ENCODE data around the gene BTNL3. TPM values are rescaled to one million over a fixed set of nuclear protein-coding genes. Genes with fewer than 3 reads are reported as not detected.
A peak's percentile ranks its signal among the peaks of the same experiment; 100 is the strongest.
"Not testable (repeated sequence)": the region's sequence is repeated elsewhere in the genome, so short reads cannot be mapped to it uniquely, and the experiment has no call there.

Gene BTNL3
- polyA plus RNA-seq, 1 donor = 158 TPM

DNA sequence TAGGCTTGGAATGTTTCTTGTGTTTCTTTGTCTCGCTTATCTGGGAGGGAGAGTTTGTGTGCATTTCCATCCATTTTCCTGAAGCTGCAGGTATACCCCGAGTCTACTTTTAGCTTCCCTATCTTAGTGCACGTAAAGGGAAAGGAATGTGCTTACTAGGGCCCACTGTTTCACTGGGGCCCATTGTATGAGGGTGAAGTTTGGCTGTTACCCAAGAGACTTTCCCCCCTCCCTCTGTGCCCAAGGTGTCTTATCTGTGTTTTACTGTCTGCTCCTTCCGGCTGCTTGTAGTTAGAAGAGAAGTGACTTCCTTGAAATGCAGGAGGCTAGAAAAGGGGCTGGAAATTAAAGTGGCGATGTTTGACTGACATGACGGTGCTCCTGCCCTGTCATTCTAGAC lies 12.1 kb upstream of the BTNL3 start:
- no peaks in the 10 kb centered on the region for H3K9me3 ChIP-seq (ENCODE audit: control insufficient read depth, low read depth, low read length)
- H3K27me3 ChIP-seq (ENCODE audit: control insufficient read depth, insufficient read depth, low read length) = no peaks in the 10 kb centered on the region
- H3K27ac ChIP-seq (ENCODE audit: low read length) = peak overlapping the region; percentile 69
- H3K4me1 ChIP-seq (ENCODE audit: control insufficient read depth, insufficient read depth, low read length) = peaks cover 11% of the 10 kb centered on the region
- H3K36me3 ChIP-seq (ENCODE audit: control insufficient read depth, insufficient read depth, low read length) = no peaks in the 10 kb centered on the region
- no peak overlapping the region for H3K4me3 ChIP-seq (ENCODE audit: low read length)
- WGBS (ENCODE audit: insufficient coverage, low lambda C conversion rate) = no CpG with 5 or more reads among the region's 6 CpGs
- DNase-seq = peak; percentile 74 to 78

DNA sequence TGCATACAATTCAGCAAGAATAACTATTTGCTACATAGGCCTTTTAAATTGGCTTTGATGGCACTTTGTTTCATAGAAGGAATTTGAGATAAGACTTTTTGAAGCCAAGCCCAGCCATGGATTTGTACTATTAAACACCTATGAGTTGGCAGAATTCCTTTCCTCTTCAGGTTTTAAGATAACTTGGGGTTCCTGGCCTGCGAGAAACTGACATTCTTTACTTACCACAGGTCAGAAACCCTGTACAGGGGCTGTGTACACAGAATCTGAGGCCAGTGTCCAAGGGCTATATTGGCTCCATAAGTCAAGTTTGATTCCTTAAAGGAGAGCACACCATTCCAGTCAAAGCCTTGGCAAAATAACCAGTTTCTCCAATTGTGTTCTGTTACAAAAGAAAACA lies 10.8 kb upstream of the BTNL3 start:
- no peaks in the 10 kb centered on the region for H3K36me3 ChIP-seq (ENCODE audit: control insufficient read depth, insufficient read depth, low read length)
- no CpG with 5 or more reads among the region's 1 CpG for WGBS (ENCODE audit: insufficient coverage, low lambda C conversion rate)
- no peak overlapping the region for H3K4me3 ChIP-seq (ENCODE audit: low read length)
- no peaks in the 10 kb centered on the region for H3K27me3 ChIP-seq (ENCODE audit: control insufficient read depth, insufficient read depth, low read length)
- H3K9me3 ChIP-seq (ENCODE audit: control insufficient read depth, low read depth, low read length) = peaks cover 6% of the 10 kb centered on the region
- no peak overlapping the region for H3K27ac ChIP-seq (ENCODE audit: low read length)
- peaks cover 11% of the 10 kb centered on the region for H3K4me1 ChIP-seq (ENCODE audit: control insufficient read depth, insufficient read depth, low read length)
- peak in 1 of 2 donors; percentile 62 for DNase-seq

DNA sequence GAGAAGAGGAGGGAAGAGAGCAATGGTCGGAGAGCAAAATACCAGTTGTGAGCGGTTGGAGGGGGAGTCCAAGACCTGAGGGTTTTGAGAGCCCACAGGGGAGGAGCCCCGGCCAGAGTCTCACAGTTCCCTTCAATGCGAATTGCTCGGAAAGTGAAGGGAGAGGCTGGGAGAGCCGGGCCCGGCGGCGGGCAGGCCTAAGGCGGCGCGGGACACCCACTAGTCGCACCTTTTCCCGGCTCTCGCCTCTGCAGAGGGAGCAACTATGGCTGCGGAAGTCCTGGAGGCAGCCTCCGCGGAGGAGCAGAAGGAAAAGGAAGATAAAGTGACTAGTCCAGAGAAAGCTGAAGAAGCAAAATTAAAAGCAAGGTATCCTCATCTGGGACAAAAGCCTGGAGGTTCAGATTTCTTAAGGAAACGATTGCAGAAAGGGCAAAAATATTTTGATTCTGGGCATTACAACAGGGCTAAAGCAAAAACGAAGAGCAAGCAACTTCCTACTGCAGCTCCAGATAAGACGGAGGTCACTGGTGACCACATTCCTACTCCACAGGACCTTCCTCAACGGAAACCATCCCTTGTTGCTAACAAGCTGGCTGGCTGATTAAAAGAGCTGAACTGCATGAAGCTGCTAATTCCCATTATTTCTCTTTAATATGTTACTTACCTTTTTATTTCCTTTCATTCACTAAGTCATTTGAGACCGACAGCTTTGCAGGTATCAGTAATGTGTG lies 6.5 kb upstream of the BTNL3 start:
- Histone ChIP-seq H3K9me3 (ENCODE audit: control insufficient read depth, low read depth, low read length) (peaks cover 6% of the 10 kb centered on the region), H3K36me3 (ENCODE audit: control insufficient read depth, insufficient read depth, low read length) (no peaks in the 10 kb centered on the region)
- no CpG with 5 or more reads among the region's 23 CpGs for WGBS (ENCODE audit: insufficient coverage, low lambda C conversion rate)

DNA sequence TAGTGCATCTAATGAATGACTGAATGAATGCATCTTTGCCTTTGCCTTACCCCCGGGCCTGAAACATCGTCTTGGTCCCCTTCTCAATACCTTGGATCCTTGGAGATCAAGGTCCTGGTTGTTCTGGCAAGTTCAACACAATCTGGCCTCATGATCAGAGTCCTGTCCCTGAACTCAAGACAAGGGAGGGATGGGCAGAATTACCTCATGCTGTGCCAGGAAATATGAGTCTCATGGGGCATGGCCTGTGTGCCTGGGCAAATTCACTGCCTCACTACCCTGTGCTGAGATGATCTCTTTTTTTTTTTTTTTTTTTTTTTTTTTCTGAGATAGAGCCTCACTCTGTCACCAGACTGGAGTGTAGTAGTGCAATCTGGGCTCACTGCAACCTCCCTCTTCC lies 630 bp upstream of the BTNL3 start:
- Histone ChIP-seq H3K27ac (ENCODE audit: low read length) (peak overlapping the region; percentile 93), H3K27me3 (ENCODE audit: control insufficient read depth, insufficient read depth, low read length) (no peaks in the 10 kb centered on the region), H3K4me1 (ENCODE audit: control insufficient read depth, insufficient read depth, low read length) (peaks cover 10% of the 10 kb centered on the region), H3K9me3 (ENCODE audit: control insufficient read depth, low read depth, low read length) (no peaks in the 10 kb centered on the region), H3K4me3 (ENCODE audit: low read length) (no peak overlapping the region), H3K36me3 (ENCODE audit: control insufficient read depth, insufficient read depth, low read length) (peaks cover 5% of the 10 kb centered on the region)
- WGBS (ENCODE audit: insufficient coverage, low lambda C conversion rate) = no CpG with 5 or more reads among the region's 2 CpGs
- peak; percentile 62 to 71 for DNase-seq

More for the DNA sequence above, 6.5 kb upstream of the BTNL3 start:
- H3K4me3 ChIP-seq (ENCODE audit: low read length) = no peak overlapping the region
- H3K4me1 ChIP-seq (ENCODE audit: control insufficient read depth, insufficient read depth, low read length) = peaks cover under 1% of the 10 kb centered on the region
- no peaks in the 10 kb centered on the region for H3K27me3 ChIP-seq (ENCODE audit: control insufficient read depth, insufficient read depth, low read length)
- no peak for DNase-seq
- H3K27ac ChIP-seq (ENCODE audit: low read length) = peak overlapping the region; percentile 38

DNA sequence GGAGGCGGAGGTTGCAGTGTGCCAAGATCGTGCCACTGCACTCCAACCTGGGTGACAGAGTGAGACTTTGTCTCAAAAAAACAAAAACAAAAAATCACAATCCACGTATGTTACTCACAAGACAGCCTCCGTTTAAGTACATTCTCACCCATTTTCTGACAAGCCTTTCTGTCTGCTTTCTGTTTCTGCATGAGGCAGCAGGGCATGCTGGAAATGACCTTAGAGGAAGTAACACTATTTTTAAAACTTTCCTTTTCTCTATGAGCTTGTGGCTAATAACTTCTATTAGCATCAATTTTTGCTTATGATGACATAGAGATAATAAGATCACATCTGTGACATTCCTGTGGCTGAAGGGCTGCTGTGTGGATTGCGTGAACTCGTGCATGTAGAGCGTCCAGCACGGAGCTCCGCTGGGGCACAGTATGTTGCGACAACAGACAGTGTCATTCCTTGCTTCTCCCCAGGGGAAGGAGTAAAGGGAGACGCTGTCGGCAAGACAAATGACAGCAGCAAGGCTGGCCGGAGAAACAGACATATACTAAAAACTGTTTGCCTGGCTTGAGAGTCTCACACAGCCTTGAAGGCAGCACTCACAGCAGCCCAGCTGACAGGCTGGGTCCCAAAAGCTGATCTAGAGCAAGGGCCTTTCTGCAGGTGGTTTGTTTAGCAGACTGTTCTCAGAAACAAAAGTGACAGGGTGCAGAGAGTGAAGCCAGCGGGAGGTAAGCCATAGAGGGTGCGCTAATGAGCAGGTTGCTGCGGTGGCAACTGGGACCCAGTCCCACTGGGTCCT lies 1.6 kb downstream of the BTNL3 start:
- peak in 1 of 2 donors; percentile 21 for DNase-seq
- no peaks in the 10 kb centered on the region for H3K27me3 ChIP-seq (ENCODE audit: control insufficient read depth, insufficient read depth, low read length)
- no CpG with 5 or more reads among the region's 16 CpGs for WGBS (ENCODE audit: insufficient coverage, low lambda C conversion rate)
- peak overlapping the region; percentile 70 for H3K4me3 ChIP-seq (ENCODE audit: low read length)
- peaks cover 10% of the 10 kb centered on the region for H3K4me1 ChIP-seq (ENCODE audit: control insufficient read depth, insufficient read depth, low read length)
- no peaks in the 10 kb centered on the region for H3K9me3 ChIP-seq (ENCODE audit: control insufficient read depth, low read depth, low read length)
- H3K27ac ChIP-seq (ENCODE audit: low read length) = peak overlapping the region; percentile 93
- H3K36me3 ChIP-seq (ENCODE audit: control insufficient read depth, insufficient read depth, low read length) = peaks cover 5% of the 10 kb centered on the region

DNA sequence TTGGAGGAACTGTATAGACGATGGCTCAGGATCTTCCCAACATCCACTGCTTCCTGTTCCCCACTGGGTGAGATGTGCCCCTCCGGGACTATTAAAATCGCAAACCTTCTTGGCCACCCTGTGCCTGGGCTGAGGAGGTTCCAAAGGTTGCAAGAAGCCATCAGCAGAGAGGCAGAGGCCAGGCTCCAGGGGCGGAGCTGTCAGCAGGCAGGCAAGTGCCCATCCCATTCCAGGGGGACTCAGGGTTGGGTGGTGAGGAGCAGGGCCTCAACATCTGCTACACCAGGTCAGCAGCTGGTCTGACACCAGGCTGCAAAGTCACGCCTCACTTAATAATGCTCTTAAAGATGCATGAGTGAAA lies 2.2 kb downstream of the BTNL3 start:
- Histone ChIP-seq H3K36me3 (ENCODE audit: control insufficient read depth, insufficient read depth, low read length) (peaks cover 10% of the 10 kb centered on the region), H3K27ac (ENCODE audit: low read length) (peak overlapping the region; percentile 93), H3K4me1 (ENCODE audit: control insufficient read depth, insufficient read depth, low read length) (peaks cover 10% of the 10 kb centered on the region), H3K9me3 (ENCODE audit: control insufficient read depth, low read depth, low read length) (no peaks in the 10 kb centered on the region), H3K4me3 (ENCODE audit: low read length) (peak overlapping the region; percentile 70), H3K27me3 (ENCODE audit: control insufficient read depth, insufficient read depth, low read length) (no peaks in the 10 kb centered on the region)
- no CpG with 5 or more reads among the region's 5 CpGs for WGBS (ENCODE audit: insufficient coverage, low lambda C conversion rate)
- DNase-seq = peak; percentile 55 to 61

DNA sequence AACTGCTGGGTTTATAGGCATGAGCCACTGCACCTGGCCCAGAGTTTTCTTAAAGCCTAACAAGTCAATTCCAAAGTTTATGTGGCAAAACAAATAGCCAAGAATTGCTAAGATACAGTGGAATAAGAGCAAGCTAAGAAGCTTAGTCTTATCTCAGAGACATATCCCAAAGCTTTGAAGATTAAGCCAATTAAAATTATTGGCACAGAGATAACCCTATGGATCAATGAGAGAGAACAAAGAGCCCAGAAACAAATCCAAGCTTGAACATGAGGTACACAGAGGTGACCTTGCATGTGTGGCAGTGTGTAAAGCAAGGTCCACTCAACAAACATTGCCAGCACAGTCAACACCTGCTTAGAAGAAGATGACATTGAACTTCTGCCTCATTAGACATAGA lies 13.3 kb downstream of the BTNL3 start:
- peak; percentile 29 to 47 for DNase-seq
- no peak overlapping the region for H3K4me3 ChIP-seq (ENCODE audit: low read length)
- no peaks in the 10 kb centered on the region for H3K9me3 ChIP-seq (ENCODE audit: control insufficient read depth, low read depth, low read length)
- H3K27ac ChIP-seq (ENCODE audit: low read length) = no peak overlapping the region
- H3K27me3 ChIP-seq (ENCODE audit: control insufficient read depth, insufficient read depth, low read length) = no peaks in the 10 kb centered on the region
- H3K36me3 ChIP-seq (ENCODE audit: control insufficient read depth, insufficient read depth, low read length) = peaks cover 11% of the 10 kb centered on the region
- no peaks in the 10 kb centered on the region for H3K4me1 ChIP-seq (ENCODE audit: control insufficient read depth, insufficient read depth, low read length)

DNA sequence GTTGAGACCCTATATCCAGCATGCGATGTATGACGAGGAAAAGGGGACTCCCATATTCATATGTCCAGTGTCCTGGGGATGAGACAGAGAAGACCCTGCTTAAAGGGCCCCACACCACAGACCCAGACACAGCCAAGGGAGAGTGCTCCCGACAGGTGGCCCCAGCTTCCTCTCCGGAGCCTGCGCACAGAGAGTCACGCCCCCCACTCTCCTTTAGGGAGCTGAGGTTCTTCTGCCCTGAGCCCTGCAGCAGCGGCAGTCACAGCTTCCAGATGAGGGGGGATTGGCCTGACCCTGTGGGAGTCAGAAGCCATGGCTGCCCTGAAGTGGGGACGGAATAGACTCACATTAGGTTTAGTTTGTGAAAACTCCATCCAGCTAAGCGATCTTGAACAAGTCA lies 17.1 kb downstream of the BTNL3 start:
- Histone ChIP-seq H3K4me1 (ENCODE audit: control insufficient read depth, insufficient read depth, low read length) (no peaks in the 10 kb centered on the region), H3K9me3 (ENCODE audit: control insufficient read depth, low read depth, low read length) (no peaks in the 10 kb centered on the region), H3K4me3 (ENCODE audit: low read length) (no peak overlapping the region), H3K27ac (ENCODE audit: low read length) (no peak overlapping the region), H3K27me3 (ENCODE audit: control insufficient read depth, insufficient read depth, low read length) (no peaks in the 10 kb centered on the region), H3K36me3 (ENCODE audit: control insufficient read depth, insufficient read depth, low read length) (peaks cover 7% of the 10 kb centered on the region)
- WGBS (ENCODE audit: insufficient coverage, low lambda C conversion rate) = no CpG with 5 or more reads among the region's 9 CpGs
- peak in 1 of 2 donors; percentile 17 for DNase-seq

DNA sequence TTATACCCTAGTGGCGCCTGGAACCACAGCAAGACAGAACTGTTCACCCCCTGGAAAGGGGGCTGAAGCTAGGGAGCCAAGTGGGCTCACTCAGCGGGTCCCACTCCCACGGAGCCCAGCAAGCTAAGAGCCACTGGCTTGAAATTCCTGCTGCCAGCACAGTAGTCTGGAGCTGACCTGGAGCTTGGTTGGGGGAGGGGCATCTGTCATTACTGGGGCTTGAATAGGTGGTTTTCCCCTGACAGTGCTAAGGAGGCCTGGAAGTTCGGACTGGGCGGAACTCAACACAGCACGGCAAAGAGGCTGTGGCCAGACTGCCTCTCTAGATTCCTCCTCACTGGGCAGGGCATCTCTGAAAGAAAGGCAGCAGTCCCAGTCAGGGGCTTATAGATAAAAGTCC lies 19.5 kb downstream of the BTNL3 start:
- H3K36me3 ChIP-seq (ENCODE audit: control insufficient read depth, insufficient read depth, low read length) = no peaks in the 10 kb centered on the region
- no peaks in the 10 kb centered on the region for H3K9me3 ChIP-seq (ENCODE audit: control insufficient read depth, low read depth, low read length)
- no peaks in the 10 kb centered on the region for H3K4me1 ChIP-seq (ENCODE audit: control insufficient read depth, insufficient read depth, low read length)
- H3K4me3 ChIP-seq (ENCODE audit: low read length) = no peak overlapping the region
- WGBS (ENCODE audit: insufficient coverage, low lambda C conversion rate) = no CpG with 5 or more reads among the region's 6 CpGs
- no peak for DNase-seq
- H3K27me3 ChIP-seq (ENCODE audit: control insufficient read depth, insufficient read depth, low read length) = no peaks in the 10 kb centered on the region
- H3K27ac ChIP-seq (ENCODE audit: low read length) = no peak overlapping the region

DNA sequence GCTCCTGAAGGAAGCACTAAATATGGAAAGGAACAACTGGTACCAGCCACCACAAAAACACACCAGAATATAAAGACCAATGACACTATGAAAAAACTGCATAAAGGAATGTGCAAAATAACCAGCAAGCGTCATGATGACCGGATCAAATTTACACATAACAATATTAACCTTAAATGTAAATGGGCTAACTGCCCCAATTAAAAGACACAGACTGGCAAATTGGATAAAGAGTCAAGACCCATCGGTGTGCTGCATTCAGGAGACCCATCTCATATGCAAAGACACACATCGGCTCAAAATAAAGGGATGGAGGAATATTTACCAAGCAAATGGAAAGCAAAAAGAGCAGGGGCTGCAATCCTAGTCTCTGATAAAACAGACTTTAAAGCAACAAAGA lies 21.4 kb downstream of the BTNL3 start:
- not testable (repeated sequence) for H3K9me3 ChIP-seq (ENCODE audit: control insufficient read depth, low read depth, low read length); H3K4me3 ChIP-seq (ENCODE audit: low read length); H3K27me3 ChIP-seq (ENCODE audit: control insufficient read depth, insufficient read depth, low read length); H3K36me3 ChIP-seq (ENCODE audit: control insufficient read depth, insufficient read depth, low read length); H3K27ac ChIP-seq (ENCODE audit: low read length); H3K4me1 ChIP-seq (ENCODE audit: control insufficient read depth, insufficient read depth, low read length); DNase-seq
- WGBS (ENCODE audit: insufficient coverage, low lambda C conversion rate) = no CpG with 5 or more reads among the region's 4 CpGs

DNA sequence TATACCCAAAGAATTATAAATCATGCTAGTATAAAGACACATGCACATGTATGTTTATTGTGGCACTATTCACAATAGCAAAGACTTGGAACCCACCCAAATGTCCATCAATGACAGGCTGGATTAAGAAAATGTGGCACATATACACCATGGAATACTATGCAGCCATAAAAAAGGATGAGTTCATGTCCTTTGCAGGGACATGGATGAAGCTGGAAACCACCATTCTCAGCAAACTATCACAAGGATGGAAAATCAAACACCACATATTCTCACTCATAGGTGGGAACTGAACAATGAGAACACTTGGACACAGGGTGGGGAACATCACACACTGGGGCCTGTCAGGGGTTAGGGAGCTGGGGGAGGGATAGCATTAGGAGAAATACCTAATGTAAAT lies 26.0 kb downstream of the BTNL3 start:
- not testable (repeated sequence) for H3K9me3 ChIP-seq (ENCODE audit: control insufficient read depth, low read depth, low read length); H3K27ac ChIP-seq (ENCODE audit: low read length); DNase-seq; H3K4me1 ChIP-seq (ENCODE audit: control insufficient read depth, insufficient read depth, low read length); H3K4me3 ChIP-seq (ENCODE audit: low read length); H3K27me3 ChIP-seq (ENCODE audit: control insufficient read depth, insufficient read depth, low read length); H3K36me3 ChIP-seq (ENCODE audit: control insufficient read depth, insufficient read depth, low read length)

Data from large intestine (tissue), 3 donors.